Gastrocnemius medialis (tissue), 4 donors: ENCODE measurements around the gene SMYD3. TPM values are rescaled to one million over a fixed set of nuclear protein-coding genes. Genes with fewer than 3 reads are reported as not detected.
"Not testable (repeated sequence)": the region's sequence is repeated elsewhere in the genome, so short reads cannot be mapped to it uniquely, and the experiment has no call there.

Source experiments
- ATAC-seq, 2 donors: fragments of 150-250 bp; one replicate each; pipeline ENCODE4 v1.9.1; 2016
- DNase-seq, 2 donors: peaks; one replicate each; pipeline ENCODE4 v3.0.0-alpha.2; 2019
- H3K27ac ChIP-seq, 4 donors: fragments of 200-600 bp; sonication (generic); 1 replicate in 1 of 4; 2 replicates in 3 of 4; pipeline ENCODE4 v1.5.1; 2016 to 2018; ENCODE audit warnings: mild to moderate bottlenecking in 2 of 4, moderate library complexity in 1 of 4
- H3K27me3 ChIP-seq, 3 donors: fragments of 200-600 bp; sonication (generic) in 2 of 3; 1 replicate in 1 of 3; 2 replicates in 2 of 3; pipeline versions ENCODE4 v1.5.1 to v1.6.0; 2016 to 2019; ENCODE audit warnings: mild to moderate bottlenecking in 1 of 3, moderate library complexity in 1 of 3
- H3K36me3 ChIP-seq, 2 donors: fragments of 200-600 bp; sonication (generic) in 1 of 2; one replicate each; pipeline ENCODE4 v1.5.1; 2017 to 2018
- H3K4me1 ChIP-seq, 2 donors: fragments of 200-600 bp; sonication (generic) in 1 of 2; one replicate each; pipeline ENCODE4 v1.5.1; 2016 to 2017; ENCODE audit warnings: mild to moderate bottlenecking in 2 of 2
- H3K4me3 ChIP-seq, 4 donors: fragments of 200-600 bp; sonication (generic) in 3 of 4; 1 replicate in 1 of 4; 2 replicates in 3 of 4; pipeline ENCODE4 v1.5.1; 2016 to 2019; ENCODE audit warnings: mild to moderate bottlenecking in 2 of 4
- H3K9me3 ChIP-seq, 3 donors: fragments of 200-600 bp; sonication (generic) in 2 of 3; 1 replicate in 1 of 3; 2 replicates in 2 of 3; pipeline ENCODE4 v1.5.1; 2016 to 2019
- POLR2A ChIP-seq, 2 donors: fragments of 450-650 bp; IDR thresholded peaks; one replicate each; pipeline ENCODE4 v1.6.1; 2017; ENCODE audit warnings: antibody characterized with exemption in 2 of 2, mild to moderate bottlenecking in 2 of 2, moderate library complexity in 2 of 2
- in situ Hi-C, 4 donors: fragments of 200-750 bp; cut with MboI; loops; one replicate each; pipeline versions ENCODE4 v1.15.0 to v1.8.0; 2017; ENCODE audit warnings: low sequenced_read_pairs in 4 of 4
- intact Hi-C: fragments of 100-400 bp; cut with DNase I; formaldehyde crosslinking; loops from one replicate; pipeline ENCODE4 v1.15.1; 2023; ENCODE audit warnings: low total_unique reads
- total RNA-seq, 4 donors: library from RNA; depleted of rRNA; stranded (reverse); fragments of >200 nt; gene quantifications; one replicate each; pipeline versions ENCODE4 v1.1.0 to v1.2.3, GENCODE V29; 2016
- TF ChIP-seq, protein P1 (sequence below), 5 experiments: fragments of 450-650 bp in 3 of 5; fragments of 200-600 bp in 2 of 5; sonication (generic) in 2 of 5; IDR thresholded peaks in 4 of 5; conservative IDR thresholded peaks in 1 of 5; 1 replicate in 4 of 5; 2 replicates in 1 of 5; pipeline ENCODE4 v1.5.1; 2016 to 2019; ENCODE audit warnings: antibody characterized with exemption in 5 of 5, mild to moderate bottlenecking in 3 of 5, moderate library complexity in 3 of 5

SMYD3 gene
- total RNA-seq, 4 donors from 2014 or later: 4.4 to 10.3 (median 6.3) TPM

DNA sequence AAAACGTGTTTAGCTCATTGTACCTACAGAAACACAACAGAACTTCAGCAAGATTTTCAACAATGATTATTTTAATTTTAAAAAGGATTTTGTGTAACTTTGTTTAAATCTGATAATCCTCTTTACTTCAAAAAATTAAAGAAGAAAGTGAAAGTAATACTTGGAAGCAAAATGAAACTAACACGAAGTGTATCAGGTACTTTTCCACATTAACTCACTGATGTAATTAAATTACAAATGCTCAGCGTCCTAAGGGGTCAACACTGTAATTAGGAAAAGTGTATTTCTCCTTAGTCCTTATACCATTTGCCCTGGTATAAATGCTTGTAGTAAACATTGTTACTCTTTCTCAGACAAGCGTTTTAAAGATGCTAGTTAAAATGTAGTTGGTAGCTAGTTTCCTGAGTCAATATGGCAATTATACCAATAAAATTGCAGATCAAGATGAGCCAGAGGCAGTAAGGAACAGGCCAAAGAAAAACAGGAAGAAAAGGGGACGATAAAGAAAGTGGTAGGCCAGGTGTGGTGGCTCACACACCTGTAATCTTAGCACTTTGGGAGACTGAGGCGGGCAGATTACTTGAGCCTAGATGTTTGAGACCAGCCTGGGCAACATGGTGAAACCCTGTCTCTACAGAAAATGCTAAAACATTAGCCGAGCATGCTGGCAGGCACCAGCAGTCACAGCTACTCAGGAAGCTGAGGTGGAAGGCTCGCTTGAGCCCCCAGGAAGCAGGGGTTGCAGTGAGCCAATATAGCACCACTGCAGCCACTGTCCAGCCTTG is 553.0 kb downstream of the SMYD3 start:
- intact Hi-C loops (no loop called here), in situ Hi-C loops (no loop called here)
- no peaks in the 10 kb centered on the region for H3K9me3 ChIP-seq
- H3K4me1 ChIP-seq: peaks cover 0 to 5% of the 10 kb centered on the region in 2 donors
- peak overlapping the region; percentile 22 to 38 (median 26) for H3K4me3 ChIP-seq
- TF ChIP-seq POLR2A (IDR thresholded peaks at IDR 0.05): no peak
- TF ChIP-seq, protein P1, sequence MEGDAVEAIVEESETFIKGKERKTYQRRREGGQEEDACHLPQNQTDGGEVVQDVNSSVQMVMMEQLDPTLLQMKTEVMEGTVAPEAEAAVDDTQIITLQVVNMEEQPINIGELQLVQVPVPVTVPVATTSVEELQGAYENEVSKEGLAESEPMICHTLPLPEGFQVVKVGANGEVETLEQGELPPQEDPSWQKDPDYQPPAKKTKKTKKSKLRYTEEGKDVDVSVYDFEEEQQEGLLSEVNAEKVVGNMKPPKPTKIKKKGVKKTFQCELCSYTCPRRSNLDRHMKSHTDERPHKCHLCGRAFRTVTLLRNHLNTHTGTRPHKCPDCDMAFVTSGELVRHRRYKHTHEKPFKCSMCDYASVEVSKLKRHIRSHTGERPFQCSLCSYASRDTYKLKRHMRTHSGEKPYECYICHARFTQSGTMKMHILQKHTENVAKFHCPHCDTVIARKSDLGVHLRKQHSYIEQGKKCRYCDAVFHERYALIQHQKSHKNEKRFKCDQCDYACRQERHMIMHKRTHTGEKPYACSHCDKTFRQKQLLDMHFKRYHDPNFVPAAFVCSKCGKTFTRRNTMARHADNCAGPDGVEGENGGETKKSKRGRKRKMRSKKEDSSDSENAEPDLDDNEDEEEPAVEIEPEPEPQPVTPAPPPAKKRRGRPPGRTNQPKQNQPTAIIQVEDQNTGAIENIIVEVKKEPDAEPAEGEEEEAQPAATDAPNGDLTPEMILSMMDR (IDR thresholded peaks at IDR 0.05 in 4 of 5, conservative IDR thresholded peaks at IDR 0.05 in 1 of 5): no peak
- no peaks in the 10 kb centered on the region for H3K36me3 ChIP-seq
- H3K27me3 ChIP-seq: no peaks in the 10 kb centered on the region
- H3K27ac ChIP-seq: peak overlapping the region; percentile 6 to 59 (median 36)
- ATAC-seq (no peak), DNase-seq (no peak)

DNA sequence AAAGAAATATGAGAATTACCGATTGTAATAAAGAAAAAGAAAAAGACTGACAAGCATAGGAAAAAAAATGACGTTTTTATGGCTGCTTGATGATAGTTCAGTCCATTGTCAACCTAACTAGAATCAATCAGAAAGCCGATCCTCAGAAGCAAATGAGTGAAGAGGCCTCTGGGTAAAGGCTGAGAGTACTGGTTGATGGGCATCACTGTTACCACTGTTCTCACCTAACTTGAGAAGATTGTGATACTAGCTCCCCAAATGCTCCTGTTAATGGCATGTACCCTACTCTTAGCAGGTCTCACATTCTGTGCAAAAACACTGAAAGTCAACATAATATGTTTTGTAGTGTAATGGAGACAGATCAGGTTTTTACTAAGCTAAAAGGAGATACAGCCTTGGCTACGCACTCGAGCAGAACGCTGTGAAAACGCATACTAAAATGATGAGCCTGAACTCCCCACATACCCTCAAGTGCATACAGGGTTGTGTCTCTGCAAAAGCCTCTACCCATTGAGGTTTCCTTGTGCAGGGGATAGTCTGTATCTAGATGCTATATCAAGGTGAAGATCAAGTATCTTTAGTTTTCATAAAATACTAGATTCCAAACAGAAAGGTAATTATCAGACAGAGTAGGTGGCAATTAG is 554.6 kb downstream of the SMYD3 start:
- no peak overlapping the region for H3K27ac ChIP-seq
- H3K4me3 ChIP-seq: no peak overlapping the region
- ATAC-seq: no peak
- H3K36me3 ChIP-seq: no peaks in the 10 kb centered on the region
- no peaks in the 10 kb centered on the region for H3K9me3 ChIP-seq
- in situ Hi-C loops (no loop called here), intact Hi-C loops (no loop called here)
- peaks cover 0 to 5% of the 10 kb centered on the region in 2 donors for H3K4me1 ChIP-seq
- no peak for DNase-seq
- TF ChIP-seq POLR2A (IDR thresholded peaks at IDR 0.05): no peak
- TF ChIP-seq, protein P1 (IDR thresholded peaks at IDR 0.05 in 4 of 5, conservative IDR thresholded peaks at IDR 0.05 in 1 of 5): no peak
- no peaks in the 10 kb centered on the region for H3K27me3 ChIP-seq

- H3K27me3 ChIP-seq: no peaks in the 10 kb centered on the region
- TF ChIP-seq POLR2A (IDR thresholded peaks at IDR 0.05): no peak
- TF ChIP-seq, protein P1 (IDR thresholded peaks at IDR 0.05 in 4 of 5, conservative IDR thresholded peaks at IDR 0.05 in 1 of 5): no peak
- ATAC-seq: no peak
- no peak overlapping the region for H3K4me3 ChIP-seq
- H3K36me3 ChIP-seq: no peaks in the 10 kb centered on the region
- H3K4me1 ChIP-seq: no peaks in the 10 kb centered on the region
- DNase-seq: no peak
- no peak overlapping the region for H3K27ac ChIP-seq
- H3K9me3 ChIP-seq: peaks cover 0 to 3% (median 0%) of the 10 kb centered on the region in 3 donors
- in situ Hi-C loops (no loop called here), intact Hi-C loops (no loop called here)
Observed at GRCh38 chr1:245948786-245949185, 558.3 kb downstream of the SMYD3 start.

- Histone ChIP-seq H3K4me3 (no peak overlapping the region), H3K4me1 (no peaks in the 10 kb centered on the region), H3K9me3 (peaks cover 0 to 3% (median 0%) of the 10 kb centered on the region in 3 donors), H3K36me3 (no peaks in the 10 kb centered on the region), H3K27me3 (no peaks in the 10 kb centered on the region), H3K27ac (no peak overlapping the region)
- intact Hi-C loops: no loop called here
- DNase-seq (no peak), ATAC-seq (no peak)
- in situ Hi-C loops: no loop called here
- TF ChIP-seq POLR2A (IDR thresholded peaks at IDR 0.05): no peak
- TF ChIP-seq, protein P1 (IDR thresholded peaks at IDR 0.05 in 4 of 5, conservative IDR thresholded peaks at IDR 0.05 in 1 of 5): no peak
Observed at GRCh38 chr1:245946905-245947304, 560.2 kb downstream of the SMYD3 start.

- H3K36me3 ChIP-seq, H3K27me3 ChIP-seq, in situ Hi-C loops, intact Hi-C loops, H3K9me3 ChIP-seq, H3K4me1 ChIP-seq, ATAC-seq, DNase-seq, H3K4me3 ChIP-seq, H3K27ac ChIP-seq: not testable (repeated sequence)
Observed at GRCh38 chr1:245945136-245945535, 561.9 kb downstream of the SMYD3 start.
